B cell (primary cell): ENCODE results near the gene INHBE.
"Not testable (repeated sequence)": the region's sequence is repeated elsewhere in the genome, so short reads cannot be mapped to it uniquely, and the experiment has no call there.

Experiments used
- EZH2 ChIP-seq: IDR thresholded peaks from 2 replicates; pipeline ENCODE4 v1.6.1; 2012; ENCODE audit warnings: borderline replicate concordance, low read depth, mild to moderate bottlenecking, moderate library complexity, low read length; ENCODE audit not compliant: insufficient read depth, poor library complexity, severe bottlenecking
- TF ChIP-seq, protein P1 (sequence below): fragments of 200-600 bp; IDR thresholded peaks from one replicate; pipeline ENCODE4 v1.8.0; 2022; ENCODE audit warnings: antibody characterized with exemption, mild to moderate bottlenecking

DNA sequence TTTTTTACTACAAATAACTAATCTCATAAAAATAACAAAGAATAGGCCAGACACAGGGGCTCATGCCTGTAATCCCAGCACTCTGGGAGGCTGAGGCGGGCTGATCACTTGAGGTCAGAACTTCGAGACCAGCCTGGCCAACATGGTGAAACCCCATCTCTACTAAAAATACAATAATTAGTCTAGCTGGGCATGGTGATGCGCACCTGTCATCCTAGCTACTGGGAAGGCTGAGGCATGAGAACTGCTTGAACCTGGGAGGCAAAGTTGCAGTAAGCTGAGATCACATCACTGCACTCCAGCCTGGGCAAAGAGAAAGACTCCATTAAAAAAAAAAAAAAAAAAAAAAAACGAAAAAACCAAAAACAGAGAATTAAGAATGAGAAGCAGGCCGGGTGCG is 40.9 kb upstream of the INHBE start:
- TF ChIP-seq, protein P1, sequence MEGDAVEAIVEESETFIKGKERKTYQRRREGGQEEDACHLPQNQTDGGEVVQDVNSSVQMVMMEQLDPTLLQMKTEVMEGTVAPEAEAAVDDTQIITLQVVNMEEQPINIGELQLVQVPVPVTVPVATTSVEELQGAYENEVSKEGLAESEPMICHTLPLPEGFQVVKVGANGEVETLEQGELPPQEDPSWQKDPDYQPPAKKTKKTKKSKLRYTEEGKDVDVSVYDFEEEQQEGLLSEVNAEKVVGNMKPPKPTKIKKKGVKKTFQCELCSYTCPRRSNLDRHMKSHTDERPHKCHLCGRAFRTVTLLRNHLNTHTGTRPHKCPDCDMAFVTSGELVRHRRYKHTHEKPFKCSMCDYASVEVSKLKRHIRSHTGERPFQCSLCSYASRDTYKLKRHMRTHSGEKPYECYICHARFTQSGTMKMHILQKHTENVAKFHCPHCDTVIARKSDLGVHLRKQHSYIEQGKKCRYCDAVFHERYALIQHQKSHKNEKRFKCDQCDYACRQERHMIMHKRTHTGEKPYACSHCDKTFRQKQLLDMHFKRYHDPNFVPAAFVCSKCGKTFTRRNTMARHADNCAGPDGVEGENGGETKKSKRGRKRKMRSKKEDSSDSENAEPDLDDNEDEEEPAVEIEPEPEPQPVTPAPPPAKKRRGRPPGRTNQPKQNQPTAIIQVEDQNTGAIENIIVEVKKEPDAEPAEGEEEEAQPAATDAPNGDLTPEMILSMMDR, result not testable (repeated sequence)
- TF ChIP-seq EZH2, result not testable (repeated sequence)
